ENCODE data around the gene RFX7. TPM values are rescaled to one million over a fixed set of nuclear protein-coding genes. Genes with fewer than 3 reads are reported as not detected.
A peak's percentile ranks its signal among the peaks of the same experiment; 100 is the strongest.

RFX7 gene
- total RNA-seq, 3 donors from 2014 or later = 15.3 to 17.5 (median 17.3) TPM

DNA sequence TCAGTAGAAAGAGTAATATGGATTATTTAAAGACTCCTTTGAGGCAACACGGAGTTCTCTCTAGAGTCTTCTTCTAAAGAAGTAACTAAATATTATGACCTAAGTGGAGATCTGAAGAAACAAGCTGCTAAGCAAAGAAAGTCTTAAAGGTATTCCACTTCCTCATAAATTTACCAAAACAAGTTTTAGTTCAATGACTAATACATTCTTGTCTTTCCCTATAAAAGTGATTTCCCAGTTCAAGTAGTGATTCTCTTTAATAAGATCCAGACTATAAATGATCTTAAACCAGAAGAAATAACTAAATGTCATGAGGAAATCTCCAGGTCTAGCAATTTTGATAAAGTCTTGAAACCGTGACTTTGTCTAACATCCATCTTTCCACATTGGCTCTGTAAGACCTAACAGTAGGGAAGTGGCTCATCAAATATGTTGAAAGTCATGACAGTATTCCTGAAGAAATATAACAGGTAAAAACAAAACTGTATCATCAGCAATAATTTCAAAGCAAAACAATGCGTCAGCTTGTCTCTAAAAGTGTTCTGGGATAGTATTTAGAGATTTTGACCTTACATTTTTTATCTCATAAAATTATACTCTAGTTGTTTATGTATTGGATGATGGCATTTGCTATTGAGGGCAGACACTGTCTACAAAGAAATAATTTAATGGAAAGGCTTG is 198.5 kb downstream of the RFX7 start:
- DNase-seq = no peak
- H3K9me3 Mint-ChIP-seq = peaks cover 3% of the 10 kb centered on the region
- no peaks in the 10 kb centered on the region for H3K27me3 Mint-ChIP-seq (ENCODE audit: low read depth)
- no peak overlapping the region for H3K4me3 Mint-ChIP-seq
- no peak for ATAC-seq
- no peaks in the 10 kb centered on the region for H3K36me3 Mint-ChIP-seq (ENCODE audit: insufficient read depth)
- peaks cover 33% of the 10 kb centered on the region for H3K4me1 Mint-ChIP-seq (ENCODE audit: low read depth)

- peaks cover 3% of the 10 kb centered on the region for H3K9me3 Mint-ChIP-seq
- peak overlapping the region; percentile 45 for H3K4me3 Mint-ChIP-seq
- H3K36me3 Mint-ChIP-seq (ENCODE audit: insufficient read depth) = no peaks in the 10 kb centered on the region
- peaks cover 45% of the 10 kb centered on the region for H3K4me1 Mint-ChIP-seq (ENCODE audit: low read depth)
- DNase-seq (no peak), ATAC-seq (peak; percentile 83 to 88)
- H3K27me3 Mint-ChIP-seq (ENCODE audit: low read depth) = no peaks in the 10 kb centered on the region
Observed at GRCh38 chr15:56042982-56043980, 200.4 kb downstream of the RFX7 start.

DNA sequence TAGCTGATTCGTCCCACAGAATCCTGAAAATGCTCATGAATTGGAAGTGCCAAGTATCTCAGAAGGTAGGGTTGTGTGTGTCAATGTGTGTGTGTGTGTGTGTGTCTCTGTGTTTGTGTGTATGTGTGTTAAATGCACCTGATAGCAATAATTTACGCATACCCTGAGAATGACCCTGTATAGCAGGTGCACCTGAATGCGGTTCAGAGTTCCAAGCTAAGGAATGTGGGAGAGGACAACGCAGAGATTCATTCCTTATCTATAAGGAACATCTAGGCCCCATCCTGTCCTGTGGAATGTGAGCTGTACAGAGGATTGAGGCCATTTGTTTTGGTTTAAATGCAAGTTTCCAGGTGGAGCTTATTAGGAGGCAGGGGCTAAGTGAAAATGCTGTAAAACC is 201.2 kb downstream of the RFX7 start:
- DNase-seq (no peak), ATAC-seq (no peak)
- H3K4me1 Mint-ChIP-seq (ENCODE audit: low read depth) = peaks cover 52% of the 10 kb centered on the region
- no peak overlapping the region for H3K4me3 Mint-ChIP-seq
- H3K36me3 Mint-ChIP-seq (ENCODE audit: insufficient read depth) = no peaks in the 10 kb centered on the region
- no peaks in the 10 kb centered on the region for H3K27me3 Mint-ChIP-seq (ENCODE audit: low read depth)
- peaks cover 3% of the 10 kb centered on the region for H3K9me3 Mint-ChIP-seq

DNA sequence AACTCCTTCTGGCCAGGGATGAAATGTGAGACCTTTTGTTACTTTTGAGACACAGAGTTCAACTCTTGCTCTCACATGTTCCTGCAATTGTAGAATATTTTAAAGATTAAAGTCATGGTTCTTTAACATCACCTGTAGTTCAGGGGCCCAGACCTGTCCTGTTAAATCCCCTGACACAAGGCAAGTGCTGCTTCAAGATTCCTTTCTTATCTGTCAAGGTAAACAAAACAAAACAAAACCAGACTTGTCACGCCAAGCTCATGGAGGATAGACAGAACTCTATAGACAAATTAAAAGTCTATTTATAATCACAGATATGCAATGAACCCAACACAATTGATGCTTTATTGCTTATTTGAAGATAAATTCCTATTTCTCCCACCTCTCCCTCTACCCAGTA is 201.6 kb downstream of the RFX7 start:
- no peak for ATAC-seq
- no peaks in the 10 kb centered on the region for H3K27me3 Mint-ChIP-seq (ENCODE audit: low read depth)
- no peaks in the 10 kb centered on the region for H3K36me3 Mint-ChIP-seq (ENCODE audit: insufficient read depth)
- no peak overlapping the region for H3K4me3 Mint-ChIP-seq
- peaks cover 3% of the 10 kb centered on the region for H3K9me3 Mint-ChIP-seq
- peaks cover 52% of the 10 kb centered on the region for H3K4me1 Mint-ChIP-seq (ENCODE audit: low read depth)
- DNase-seq = no peak

DNA sequence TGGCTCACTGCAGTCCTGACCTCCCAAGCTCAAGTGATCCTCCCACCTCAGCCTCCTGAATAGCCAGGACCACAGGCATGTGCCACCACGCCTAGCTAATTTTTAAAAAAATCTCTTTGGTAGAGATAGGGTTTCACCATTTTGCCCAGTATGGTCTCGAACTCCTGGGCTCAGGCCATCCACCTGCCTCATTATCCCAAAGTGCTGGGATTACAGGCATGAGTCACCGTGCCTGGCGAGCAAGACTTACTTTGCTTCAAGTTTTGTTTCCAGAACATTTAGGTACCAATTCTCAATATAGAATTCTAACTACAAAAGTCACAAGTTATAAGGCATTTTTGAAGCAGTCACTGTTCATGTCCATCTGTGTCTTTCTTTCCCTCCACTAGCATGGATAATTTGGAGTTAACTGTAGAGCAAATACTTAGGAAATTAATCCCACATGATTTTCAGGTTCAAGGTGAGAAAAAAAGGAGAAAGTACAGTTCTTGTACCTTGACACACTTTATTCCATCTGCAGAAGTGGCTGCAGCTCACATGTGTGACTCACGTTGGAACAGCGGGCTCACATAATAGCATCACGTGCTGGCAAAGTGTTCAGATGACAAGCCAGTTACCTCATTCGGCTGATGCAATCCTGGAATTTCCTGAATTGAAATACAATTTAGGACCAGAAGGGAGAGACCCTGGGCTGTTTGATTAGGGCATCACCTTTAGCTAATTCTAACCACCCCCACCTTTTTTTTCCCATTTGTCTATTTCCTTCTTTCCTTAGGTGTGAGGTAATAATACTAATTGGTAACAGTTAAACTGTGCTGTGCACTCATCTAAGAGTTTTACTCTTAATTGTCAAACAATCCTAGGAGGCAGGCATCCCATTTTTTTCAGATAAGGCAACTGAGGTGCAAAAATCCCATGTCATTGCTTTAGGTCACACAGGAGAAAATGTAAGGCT is 203.3 kb downstream of the RFX7 start:
- DNase-seq (peak; percentile 17), ATAC-seq (no peak)
- Mint-ChIP-seq H3K4me1 (ENCODE audit: low read depth) (peaks cover 52% of the 10 kb centered on the region), H3K36me3 (ENCODE audit: insufficient read depth) (no peaks in the 10 kb centered on the region), H3K27me3 (ENCODE audit: low read depth) (no peaks in the 10 kb centered on the region), H3K4me3 (no peak overlapping the region), H3K9me3 (peaks cover 3% of the 10 kb centered on the region)

- ATAC-seq (no peak), DNase-seq (no peak)
- Mint-ChIP-seq H3K9me3 (peaks cover under 1% of the 10 kb centered on the region), H3K4me3 (no peak overlapping the region), H3K27me3 (ENCODE audit: low read depth) (no peaks in the 10 kb centered on the region), H3K4me1 (ENCODE audit: low read depth) (peaks cover 47% of the 10 kb centered on the region), H3K36me3 (ENCODE audit: insufficient read depth) (no peaks in the 10 kb centered on the region)
Observed at GRCh38 chr15:56038707-56039106, 205.0 kb downstream of the RFX7 start.

GRCh38 chr15:56038015-56038414 is 205.7 kb downstream of the RFX7 start:
- DNase-seq = no peak
- no peaks in the 10 kb centered on the region for H3K9me3 Mint-ChIP-seq
- H3K4me1 Mint-ChIP-seq (ENCODE audit: low read depth) = peaks cover 40% of the 10 kb centered on the region
- no peak overlapping the region for H3K4me3 Mint-ChIP-seq
- no peaks in the 10 kb centered on the region for H3K36me3 Mint-ChIP-seq (ENCODE audit: insufficient read depth)
- no peaks in the 10 kb centered on the region for H3K27me3 Mint-ChIP-seq (ENCODE audit: low read depth)
- peak; percentile 64 to 83 for ATAC-seq

Other genes with a start within 250 kb of the RFX7 start
- gene TEX9, start 121.5 kb upstream of the RFX7 start, total RNA-seq = 1 to 10 TPM in 1 of 3 donors, under 1 TPM in 2; 0.63 to 1.1 (median 0.94) TPM
- gene MNS1, start 221.3 kb upstream of the RFX7 start, total RNA-seq = under 1 TPM in 2 of 3 donors, not detected in 1; 0.19 to 0.30 TPM